Pancreas (tissue), 10 donors: ENCODE results near the gene BEND6. TPM values are rescaled to one million over a fixed set of nuclear protein-coding genes. Genes with fewer than 3 reads are reported as not detected.

Experiments
- ATAC-seq, 4 donors: fragments of 200-7000 bp; cut with Tn5 transposase; one replicate each; pipeline versions ENCODE4 v1.8.0 to v1.9.1; 2020; ENCODE audit warnings: mild to moderate bottlenecking in 4 of 4, moderate library complexity in 4 of 4
- DNase-seq, 6 donors: peaks; one replicate each; pipeline ENCODE4 v3.0.0-alpha.2; 2020
- FAIRE-seq: peaks from 2 replicates; lab custom pipeline; 2012; peaks lifted over from hg19 to GRCh38; lab: Jason Lieb, UNC
- H3K27ac ChIP-seq, 4 donors: fragments of 200-600 bp; sonication (generic); 1 replicate in 3 of 4; 2 replicates in 1 of 4; pipeline versions ENCODE4 v1.5.0 to v1.8.0; 2020
- H3K27me3 ChIP-seq, 4 donors: fragments of 200-600 bp; one replicate each; pipeline ENCODE4 v1.8.0; 2021
- H3K36me3 ChIP-seq, 3 donors: fragments of 200-600 bp; sonication (generic) in 1 of 3; one replicate each; pipeline versions ENCODE4 v1.5.0 to v1.8.0; 2020 to 2021
- H3K4me1 ChIP-seq, 3 donors: fragments of 200-600 bp; one replicate each; pipeline ENCODE4 v1.8.0; 2021
- H3K4me3 ChIP-seq, 4 donors: fragments of 200-600 bp; sonication (generic) in 2 of 4; one replicate each; pipeline versions ENCODE4 v1.5.0 to v1.8.0; 2020 to 2021
- H3K9me3 ChIP-seq, 4 donors: fragments of 200-600 bp; one replicate each; pipeline ENCODE4 v1.8.0; 2021
- CTCF ChIP-seq, 4 donors: fragments of 200-600 bp; sonication (generic) in 3 of 4; IDR thresholded peaks; one replicate each; pipeline versions ENCODE4 v1.5.0 to v1.8.0; 2021; ENCODE audit warnings: antibody characterized with exemption in 4 of 4
- WGBS, 2 donors: extraction: QIAGEN DNeasy Blood & Tissue Kit; methylation state at CpG; one replicate each; pipeline ENCODE4 v1.1.7; 2013; 5-methylcytosine and 5-hydroxymethylcytosine counted together
- intact Hi-C, 3 donors: fragments of 100-400 bp; cut with DNase I; formaldehyde crosslinking; loops; one replicate each; pipeline versions ENCODE4 v1.11.1 to v1.14.2; 2022
- polyA plus RNA-seq, 2 donors: library from polyadenylated mRNA; stranded (reverse); fragments of 200-250 nt; gene quantifications; one replicate each; pipeline ENCODE4 v1.2.3, GENCODE V29; 2013
- total RNA-seq, 6 donors: library from RNA; stranded (reverse); fragmentation: NEBNext Ultra II Directional in 4 of 6; extraction: Animal tissue kit (Norgen Biotek cat#: 25700) in 4 of 6; gene quantifications; one replicate each; pipeline versions ENCODE4 v1.2.1 to v1.2.4, GENCODE V29; 2021 to 2023
- donor health status: healthy with polysubstance abuse.
- donor health status: DM: no; HTN: no; CAD: no; lungs with moderate emphysema.
- donor health status: DM: no; HTN: no; CAD: no.
- donor health status: control.
- donor health status: control.
- donor health status: Bipolar disorder and iron deficiency.
- donor health status: DM: yes; HTN: yes; CAD: no.
- donor health status: DM: no; HTN: no; CAD: no.
- donor health status: DM: no; HTN: no; CAD: no.
- donor health status: DM: yes; HTN: yes; CAD: no.

The BEND6 gene
- total and polyA plus RNA-seq, 8 donors, result 0.06 to 0.94 (median 0.47) TPM; not detected in 2

- TF ChIP-seq CTCF (IDR thresholded peaks at IDR 0.05), result no peak
- FAIRE-seq (no peak), ATAC-seq (no peak), DNase-seq (no peak)
- H3K9me3 ChIP-seq, result no peaks in the 10 kb centered on the region
- intact Hi-C loops, result no loop called here
- H3K27ac ChIP-seq, result no peak overlapping the region
- no peak overlapping the region for H3K4me3 ChIP-seq
- H3K36me3 ChIP-seq, result no peaks in the 10 kb centered on the region
- no peaks in the 10 kb centered on the region for H3K27me3 ChIP-seq
- 21% methylated on average over 3 of the region's 3 CpGs for WGBS, 2 donors
- no peaks in the 10 kb centered on the region for H3K4me1 ChIP-seq
Observed at GRCh38 chr6:57017069-57017468, 62.2 kb downstream of the BEND6 start.

- FAIRE-seq, result no peak
- Histone ChIP-seq H3K4me1 (no peaks in the 10 kb centered on the region), H3K9me3 (no peaks in the 10 kb centered on the region), H3K27me3 (no peaks in the 10 kb centered on the region), H3K27ac (no peak overlapping the region), H3K4me3 (no peak overlapping the region), H3K36me3 (no peaks in the 10 kb centered on the region)
- no peak for TF ChIP-seq CTCF (IDR thresholded peaks at IDR 0.05)
- WGBS, 2 donors, result 83 to 86% methylated on average over 1 of the region's 1 CpG
- intact Hi-C loops, result no loop called here
- DNase-seq, result no peak
- no peak for ATAC-seq
Observed at GRCh38 chr6:57017841-57018240, 62.9 kb downstream of the BEND6 start.

- no peaks in the 10 kb centered on the region for H3K4me1 ChIP-seq
- DNase-seq (no peak), ATAC-seq (no peak), FAIRE-seq (no peak)
- no peak overlapping the region for H3K4me3 ChIP-seq
- no peaks in the 10 kb centered on the region for H3K27me3 ChIP-seq
- 68 to 73% methylated on average over 4 of the region's 4 CpGs for WGBS, 2 donors
- TF ChIP-seq CTCF (IDR thresholded peaks at IDR 0.05), result no peak
- H3K36me3 ChIP-seq, result no peaks in the 10 kb centered on the region
- intact Hi-C loops, result no loop called here
- H3K27ac ChIP-seq, result no peak overlapping the region
- H3K9me3 ChIP-seq, result no peaks in the 10 kb centered on the region
Observed at GRCh38 chr6:57019434-57019833, 64.5 kb downstream of the BEND6 start.

- Histone ChIP-seq H3K4me3 (no peak overlapping the region), H3K27me3 (no peaks in the 10 kb centered on the region), H3K36me3 (no peaks in the 10 kb centered on the region), H3K27ac (no peak overlapping the region), H3K4me1 (no peaks in the 10 kb centered on the region), H3K9me3 (no peaks in the 10 kb centered on the region)
- FAIRE-seq (peak; percentile 81), DNase-seq (no peak), ATAC-seq (peak; percentile 56 to 83 (median 81))
- intact Hi-C loops, result loop anchor here in 2 of 3 donors (5.0 to 10.0 kb wide), 2 partner anchors 116 to 119 kb away; no protein-coding TSS in a partner anchor
- TF ChIP-seq CTCF (IDR thresholded peaks at IDR 0.05), result peak; percentile 18 to 55 (median 37)
- WGBS, 2 donors, result 0 to 10% methylated on average over 1 of the region's 1 CpG
Observed at GRCh38 chr6:57021086-57021720, 66.3 kb downstream of the BEND6 start.

GRCh38 chr6:57024321-57024720 lies 69.4 kb downstream of the BEND6 start:
- intact Hi-C loops, result loop anchor here in 2 of 3 donors (5.0 to 10.0 kb wide), 2 partner anchors 120 to 122 kb away; no protein-coding TSS in a partner anchor
- ATAC-seq (no peak), FAIRE-seq (no peak), DNase-seq (no peak)
- Histone ChIP-seq H3K27me3 (no peaks in the 10 kb centered on the region), H3K27ac (no peak overlapping the region), H3K4me1 (no peaks in the 10 kb centered on the region), H3K36me3 (no peaks in the 10 kb centered on the region), H3K4me3 (no peak overlapping the region), H3K9me3 (no peaks in the 10 kb centered on the region)
- 53 to 54% methylated on average over 2 of the region's 2 CpGs for WGBS, 2 donors
- TF ChIP-seq CTCF (IDR thresholded peaks at IDR 0.05), result no peak
